ES-I3 (cell line): ENCODE measurements around the gene NCR2.

ENCODE experiments used
- H3K36me3 ChIP-seq: 2 replicates; pipeline ENCODE4 v1.6.1; 2013; ENCODE audit warnings: mild to moderate bottlenecking, low read length, control low read depth, moderate library complexity; ENCODE audit not compliant: insufficient read depth
- H3K4me1 ChIP-seq: 2 replicates; pipeline ENCODE4 v1.6.1; 2013; ENCODE audit warnings: mild to moderate bottlenecking, control low read depth, low read length; ENCODE audit not compliant: insufficient read depth
- H3K9ac ChIP-seq: 2 replicates; pipeline ENCODE4 v1.6.1; 2013; ENCODE audit warnings: low read depth, mild to moderate bottlenecking, low read length, moderate library complexity
- H3K9me3 ChIP-seq: 2 replicates; pipeline ENCODE4 v1.6.1; 2013; ENCODE audit warnings: mild to moderate bottlenecking, low read length, moderate library complexity; ENCODE audit not compliant: control insufficient read depth, insufficient read depth

Gene NCR2

GRCh38 chr6:41359617-41360313 is 24.4 kb downstream of the NCR2 start:
- H3K36me3 ChIP-seq, result no peaks in the 10 kb centered on the region
- no peaks in the 10 kb centered on the region for H3K4me1 ChIP-seq
- H3K9ac ChIP-seq, result no peak overlapping the region
- peaks cover 5% of the 10 kb centered on the region; the same call in 1 of the 2 replicates for H3K9me3 ChIP-seq

GRCh38 chr6:41360314-41360685 is 24.9 kb downstream of the NCR2 start:
- Histone ChIP-seq H3K4me1 (no peaks in the 10 kb centered on the region), H3K9ac (no peak overlapping the region), H3K9me3 (peaks cover 5% of the 10 kb centered on the region; the same call in 1 of the 2 replicates), H3K36me3 (no peaks in the 10 kb centered on the region)

DNA sequence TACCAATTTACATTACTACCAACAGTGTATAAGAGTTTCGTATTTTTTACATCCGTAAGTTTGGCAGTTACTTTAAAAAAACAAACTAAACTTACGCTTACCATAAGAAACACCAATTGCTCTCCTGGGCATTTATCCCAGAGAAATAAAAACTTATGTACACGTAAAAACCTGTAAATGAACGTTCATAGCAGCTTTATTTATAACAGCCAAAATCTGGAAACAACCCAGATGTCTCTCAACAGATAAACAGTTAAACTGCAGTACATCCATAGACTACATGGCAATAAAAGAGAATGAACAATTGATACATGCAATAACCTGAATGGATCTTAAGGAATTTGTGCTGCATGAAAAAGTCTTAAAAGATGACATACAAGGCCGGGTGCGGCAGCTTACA is 30.7 kb downstream of the NCR2 start:
- no peaks in the 10 kb centered on the region; the same call in 1 of the 2 replicates for H3K4me1 ChIP-seq
- no peak overlapping the region for H3K9ac ChIP-seq
- no peaks in the 10 kb centered on the region for H3K9me3 ChIP-seq
- no peaks in the 10 kb centered on the region for H3K36me3 ChIP-seq

- H3K36me3 ChIP-seq, result no peaks in the 10 kb centered on the region
- no peaks in the 10 kb centered on the region; the same call in 1 of the 2 replicates for H3K4me1 ChIP-seq
- H3K9ac ChIP-seq, result no peak overlapping the region
- no peaks in the 10 kb centered on the region for H3K9me3 ChIP-seq
These were observed 31.7 kb downstream of the NCR2 start for GRCh38 chr6:41367061-41367460.

DNA sequence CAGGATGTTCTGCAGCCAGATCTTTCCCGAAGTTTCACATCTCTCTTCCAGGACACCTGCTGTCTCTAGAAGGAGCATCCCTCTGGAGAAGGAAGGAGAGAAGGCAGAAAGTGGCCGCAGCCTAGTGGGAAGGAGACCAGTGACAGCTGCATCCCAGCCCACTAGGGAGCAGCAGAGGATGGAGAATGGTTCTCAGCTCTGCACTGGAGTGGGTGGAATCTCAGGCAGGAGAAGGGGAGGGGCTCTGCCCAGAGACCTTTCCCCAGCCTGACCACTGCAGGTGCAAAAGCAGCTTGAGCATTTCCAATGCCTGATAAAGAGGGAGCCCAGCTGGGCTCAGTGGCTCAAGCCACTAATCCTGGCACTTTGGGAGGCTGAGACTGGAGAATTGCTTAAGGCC is 32.3 kb downstream of the NCR2 start:
- no peaks in the 10 kb centered on the region; the same call in 1 of the 2 replicates for H3K4me1 ChIP-seq
- H3K36me3 ChIP-seq, result no peaks in the 10 kb centered on the region
- H3K9me3 ChIP-seq, result no peaks in the 10 kb centered on the region
- H3K9ac ChIP-seq, result no peak overlapping the region

DNA sequence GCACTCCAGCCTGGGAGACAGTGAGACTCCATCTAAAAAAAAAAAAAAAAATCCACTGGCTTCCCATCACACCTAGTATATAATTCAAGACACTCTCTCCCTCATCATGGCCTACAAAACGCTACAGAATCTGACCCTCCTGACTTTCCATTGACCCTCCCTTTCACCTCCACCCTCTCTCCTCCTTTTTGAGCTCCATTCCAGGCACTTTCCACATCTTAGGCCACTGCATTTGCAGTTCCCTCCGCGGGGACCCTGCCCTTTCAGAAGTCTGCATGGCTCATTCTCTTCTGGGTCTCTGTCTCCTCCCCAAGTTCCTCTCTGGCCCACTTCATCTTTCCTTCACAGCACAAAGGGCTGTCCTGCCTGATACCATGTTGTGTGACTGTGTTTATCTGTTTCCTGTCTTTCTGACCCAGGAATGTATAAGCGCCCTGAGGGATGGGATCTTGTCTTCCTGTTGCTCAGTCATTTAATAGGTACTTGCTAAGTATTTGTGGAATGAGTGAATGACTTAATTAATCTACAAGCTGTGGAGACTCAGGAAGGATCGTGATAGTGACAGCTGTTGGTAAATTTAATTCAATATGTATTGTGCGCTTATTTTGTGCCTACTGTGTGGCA is 35.2 kb downstream of the NCR2 start:
- H3K9ac ChIP-seq, result no peak overlapping the region; the same call in 1 of the 2 replicates
- no peaks in the 10 kb centered on the region for H3K36me3 ChIP-seq
- H3K4me1 ChIP-seq, result no peaks in the 10 kb centered on the region; the same call in 1 of the 2 replicates
- H3K9me3 ChIP-seq, result no peaks in the 10 kb centered on the region

GRCh38 chr6:41371461-41371991 is 36.1 kb downstream of the NCR2 start:
- Histone ChIP-seq H3K9ac (peak overlapping the region; percentile 44; the same call in 1 of the 2 replicates), H3K4me1 (no peaks in the 10 kb centered on the region; the same call in 1 of the 2 replicates), H3K36me3 (no peaks in the 10 kb centered on the region), H3K9me3 (no peaks in the 10 kb centered on the region)

DNA sequence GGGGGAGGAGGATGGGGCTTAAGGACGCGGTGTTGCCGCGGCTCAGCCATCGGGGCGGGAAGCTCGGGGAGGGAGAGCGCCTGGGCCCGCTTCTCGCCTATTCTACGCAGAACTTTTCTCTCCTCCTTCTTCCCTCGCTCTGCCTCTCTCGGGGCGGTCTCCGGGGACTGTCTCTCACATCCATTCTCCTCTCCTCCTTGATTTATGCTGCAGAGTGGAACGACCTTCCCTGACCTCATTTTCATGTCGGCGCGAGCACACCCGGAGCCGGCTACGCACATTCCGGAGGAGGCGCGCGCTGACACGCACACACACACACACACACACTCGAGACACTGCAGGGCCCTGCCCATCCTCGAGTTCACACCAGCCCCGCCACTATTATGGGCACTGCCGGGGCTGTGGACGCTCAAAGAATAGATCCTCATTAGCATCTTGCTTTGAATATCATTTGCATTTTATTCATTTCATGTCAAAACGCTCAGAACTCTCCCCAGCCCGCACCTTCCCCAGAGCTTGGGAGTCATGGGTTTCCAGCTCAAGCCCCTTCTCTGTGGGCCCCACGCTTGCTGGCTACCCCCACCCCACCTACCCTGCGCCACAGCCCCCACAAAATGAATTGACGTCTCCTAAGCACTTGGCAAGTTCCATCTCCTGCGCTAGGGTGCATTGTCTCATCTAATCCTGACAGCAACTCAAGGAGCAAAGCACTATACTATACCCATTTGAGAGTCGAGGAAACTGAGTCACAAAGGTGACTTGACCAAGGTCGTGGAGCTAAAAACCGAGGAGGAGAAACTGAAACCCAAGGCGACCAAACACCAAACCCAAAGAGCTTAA is 36.8 kb downstream of the NCR2 start:
- H3K9ac ChIP-seq, result peak overlapping the region; percentile 44; the same call in 1 of the 2 replicates
- no peaks in the 10 kb centered on the region for H3K9me3 ChIP-seq
- no peaks in the 10 kb centered on the region for H3K36me3 ChIP-seq
- no peaks in the 10 kb centered on the region; the same call in 1 of the 2 replicates for H3K4me1 ChIP-seq

- Histone ChIP-seq H3K9ac (peak overlapping the region; percentile 21; the same call in 1 of the 2 replicates), H3K9me3 (no peaks in the 10 kb centered on the region), H3K4me1 (no peaks in the 10 kb centered on the region; the same call in 1 of the 2 replicates), H3K36me3 (no peaks in the 10 kb centered on the region)
These were observed 37.6 kb downstream of the NCR2 start for GRCh38 chr6:41372832-41373626.

- H3K36me3 ChIP-seq, result no peaks in the 10 kb centered on the region
- no peaks in the 10 kb centered on the region for H3K9me3 ChIP-seq
- H3K4me1 ChIP-seq, result no peaks in the 10 kb centered on the region; the same call in 1 of the 2 replicates
- H3K9ac ChIP-seq, result peak overlapping the region; percentile 2; the same call in 1 of the 2 replicates
These were observed 38.2 kb downstream of the NCR2 start for GRCh38 chr6:41373627-41373918.

GRCh38 chr6:41373919-41374617 is 38.7 kb downstream of the NCR2 start:
- Histone ChIP-seq H3K36me3 (no peaks in the 10 kb centered on the region), H3K4me1 (no peaks in the 10 kb centered on the region; the same call in 1 of the 2 replicates), H3K9me3 (no peaks in the 10 kb centered on the region), H3K9ac (peak overlapping the region; percentile 26; the same call in 1 of the 2 replicates)

GRCh38 chr6:41374618-41375590 is 39.5 kb downstream of the NCR2 start:
- peak overlapping the region; percentile 26; the same call in 1 of the 2 replicates for H3K9ac ChIP-seq
- no peaks in the 10 kb centered on the region for H3K9me3 ChIP-seq
- H3K4me1 ChIP-seq, result no peaks in the 10 kb centered on the region; the same call in 1 of the 2 replicates
- H3K36me3 ChIP-seq, result no peaks in the 10 kb centered on the region
